Skeletal muscle satellite cell (primary cell): ENCODE measurements around the gene ALG8.
"Not testable (repeated sequence)": the region's sequence is repeated elsewhere in the genome, so short reads cannot be mapped to it uniquely, and the experiment has no call there.

ENCODE experiments used
- H3K27me3 ChIP-seq: 2 replicates; pipeline ENCODE4 v1.7.0; 2013; ENCODE audit warnings: low read length; ENCODE audit not compliant: control insufficient read depth, insufficient read depth
- H3K36me3 ChIP-seq: 2 replicates; pipeline ENCODE4 v1.7.0; 2013; ENCODE audit warnings: mild to moderate bottlenecking, control low read depth, low read length; ENCODE audit not compliant: insufficient read depth
- H3K4me1 ChIP-seq: 2 replicates; pipeline ENCODE4 v1.7.0; 2013; ENCODE audit warnings: low read length; ENCODE audit not compliant: control insufficient read depth, insufficient read depth
- H3K4me2 ChIP-seq: 2 replicates; pipeline ENCODE4 v1.7.0; 2013; ENCODE audit warnings: mild to moderate bottlenecking, low read length
- H3K4me3 ChIP-seq: 2 replicates; pipeline ENCODE4 v1.7.0; 2013; ENCODE audit warnings: low read length
- H3K9ac ChIP-seq: 2 replicates; pipeline ENCODE4 v1.7.0; 2013; ENCODE audit warnings: mild to moderate bottlenecking, low read depth, low read length, moderate library complexity
- H3K9me3 ChIP-seq: replicated peaks from 2 replicates; pipeline ENCODE4 v1.7.0; 2013; ENCODE audit warnings: mild to moderate bottlenecking, control low read depth, low read length

ALG8 gene

DNA sequence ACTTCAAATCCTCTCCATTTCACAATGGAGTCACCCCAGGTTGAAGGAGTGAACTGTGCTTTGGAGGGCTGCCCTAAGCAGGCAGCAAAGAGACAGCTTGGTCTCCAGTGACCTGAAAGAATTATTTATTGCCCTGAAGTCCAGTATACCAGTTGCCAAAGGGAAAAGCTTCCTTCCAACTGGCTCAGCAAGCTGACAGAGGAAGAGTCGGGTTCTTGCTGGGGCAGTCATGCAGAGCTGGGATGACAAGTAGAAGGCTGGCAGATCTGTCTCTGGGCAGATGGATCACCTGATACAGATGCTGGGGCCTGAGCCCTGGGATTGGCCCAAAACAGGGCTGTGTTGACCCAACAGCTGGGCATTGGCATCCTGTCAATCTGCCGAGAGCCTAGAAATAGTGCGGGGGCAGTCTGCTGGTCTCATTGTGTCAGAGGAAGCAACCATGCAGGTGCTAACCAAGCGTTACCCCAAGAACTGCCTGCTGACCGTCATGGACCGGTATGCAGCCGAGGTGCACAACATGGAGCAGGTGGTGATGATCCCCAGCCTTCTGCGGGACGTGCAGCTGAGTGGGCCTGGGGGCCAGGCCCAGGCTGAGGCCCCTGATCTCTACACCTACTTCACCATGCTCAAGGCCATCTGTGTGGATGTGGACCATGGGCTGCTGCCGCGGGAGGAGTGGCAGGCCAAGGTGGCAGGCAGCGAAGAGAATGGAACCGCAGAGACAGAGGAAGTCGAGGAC, 75.8 kb downstream of the ALG8 start, which contains the start of gene THRSP:
Gene THRSP, plus strand, starts transcription at position 422 of the 742 bp plus-strand sequence. Its CDS starts 21 bp downstream, at position 443.
- Histone ChIP-seq H3K27me3 (no peaks in the 10 kb centered on the region), H3K4me2 (no peak within 1 kb of the TSS), H3K9me3 (no peaks in the 10 kb centered on the region), H3K4me1 (peaks cover 16% of the 10 kb centered on the region), H3K9ac (no peak within 1 kb of the TSS), H3K36me3 (peaks cover 13% of the 10 kb centered on the region), H3K4me3 (no peak within 1 kb of the TSS)

DNA sequence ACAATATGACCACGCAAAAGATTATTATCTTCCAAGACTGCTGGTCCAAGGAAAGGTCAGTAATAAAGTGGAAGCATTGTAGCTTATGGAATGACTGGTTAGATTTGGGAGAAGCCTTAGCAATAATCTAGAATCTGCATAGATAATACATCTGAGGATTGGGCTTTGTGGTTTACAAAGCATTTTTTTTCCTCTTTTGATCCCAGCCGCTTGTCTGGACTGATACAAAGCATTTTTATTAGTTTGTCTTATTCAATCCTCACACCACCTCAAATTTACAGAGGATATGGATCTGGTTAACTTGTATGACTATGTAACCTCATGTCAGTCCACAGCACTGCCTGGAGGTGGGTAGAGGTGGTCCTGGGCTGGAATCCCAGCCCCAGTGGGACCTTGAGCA, 76.8 kb downstream of the ALG8 start:
- Histone ChIP-seq H3K36me3 (peaks cover 5% of the 10 kb centered on the region), H3K27me3 (no peaks in the 10 kb centered on the region), H3K4me3 (no peak overlapping the region)

DNA sequence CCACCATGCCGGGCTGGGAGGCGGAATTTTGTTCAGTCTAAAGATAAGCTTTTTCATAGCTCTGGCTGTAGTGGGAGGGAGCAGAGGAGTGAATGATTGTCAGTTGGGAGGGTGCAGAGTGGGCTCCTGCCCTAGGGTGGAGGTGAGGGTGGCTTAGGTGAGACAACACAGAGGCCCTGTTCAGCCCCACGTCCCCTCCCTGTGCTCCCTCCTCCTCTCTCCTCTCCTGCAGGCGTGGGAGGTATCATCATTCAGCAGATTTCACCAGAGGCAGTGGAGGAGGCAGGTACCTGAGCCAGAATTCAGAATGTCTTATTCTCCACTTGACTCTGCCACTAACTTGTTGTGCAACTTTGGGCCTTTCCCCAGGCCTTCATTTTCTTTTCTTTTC, 77.5 kb downstream of the ALG8 start:
- Histone ChIP-seq H3K4me1 (peaks cover 16% of the 10 kb centered on the region), H3K9me3 (no peaks in the 10 kb centered on the region)

More for the DNA sequence above, 76.8 kb downstream of the ALG8 start:
- no peaks in the 10 kb centered on the region for H3K9me3 ChIP-seq
- peaks cover 16% of the 10 kb centered on the region for H3K4me1 ChIP-seq
- H3K4me2 ChIP-seq: no peak overlapping the region
- no peak overlapping the region for H3K9ac ChIP-seq

DNA sequence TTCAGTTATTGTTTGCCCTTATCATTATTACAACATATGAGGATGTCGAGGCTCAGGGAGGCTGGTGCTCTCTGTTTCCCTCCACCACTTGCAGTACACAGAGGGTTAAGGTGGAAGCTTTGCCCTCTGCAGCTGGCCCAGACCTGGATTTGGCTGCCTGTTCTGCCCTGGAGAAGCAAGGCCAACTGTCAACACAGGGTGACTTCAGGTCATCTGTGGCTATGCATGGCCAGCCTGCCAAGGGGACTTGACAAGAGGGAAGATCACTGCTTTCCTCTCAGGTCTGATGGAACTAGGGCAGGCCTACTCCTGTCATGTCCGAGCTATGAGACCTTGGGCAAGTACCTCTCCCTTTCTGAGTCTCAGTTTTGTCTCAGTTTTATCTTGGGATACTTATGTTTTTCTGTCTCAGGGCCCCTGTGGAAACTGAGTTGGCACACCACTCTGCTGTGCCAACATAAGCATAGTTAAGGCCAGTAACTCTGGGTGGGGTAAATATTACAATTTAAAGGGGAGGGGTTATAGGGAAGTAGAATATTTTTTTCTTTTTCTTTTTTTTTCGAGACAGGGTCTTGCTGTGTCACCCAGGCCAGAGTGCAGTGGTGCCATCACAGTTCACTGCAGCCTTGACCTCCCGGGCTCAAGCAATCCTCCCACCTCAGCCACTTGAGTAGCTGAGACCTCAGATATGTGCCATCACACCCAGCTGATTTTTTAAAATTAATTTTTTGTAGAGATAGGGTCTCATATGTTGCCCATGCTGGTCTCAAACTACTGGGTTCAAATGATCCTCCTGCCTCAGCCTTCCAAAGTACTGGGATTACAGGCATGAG, 78.1 kb downstream of the ALG8 start:
- Histone ChIP-seq H3K9ac (no peak overlapping the region), H3K9me3 (no peaks in the 10 kb centered on the region), H3K4me2 (peak overlapping the region; percentile 46), H3K4me1 (peaks cover 16% of the 10 kb centered on the region), H3K27me3 (no peaks in the 10 kb centered on the region), H3K4me3 (no peak overlapping the region), H3K36me3 (no peaks in the 10 kb centered on the region)

More for the DNA sequence above, 77.5 kb downstream of the ALG8 start:
- H3K9ac ChIP-seq: no peak overlapping the region
- no peak overlapping the region for H3K4me3 ChIP-seq
- H3K36me3 ChIP-seq: no peaks in the 10 kb centered on the region
- no peak overlapping the region for H3K4me2 ChIP-seq
- no peaks in the 10 kb centered on the region for H3K27me3 ChIP-seq

DNA sequence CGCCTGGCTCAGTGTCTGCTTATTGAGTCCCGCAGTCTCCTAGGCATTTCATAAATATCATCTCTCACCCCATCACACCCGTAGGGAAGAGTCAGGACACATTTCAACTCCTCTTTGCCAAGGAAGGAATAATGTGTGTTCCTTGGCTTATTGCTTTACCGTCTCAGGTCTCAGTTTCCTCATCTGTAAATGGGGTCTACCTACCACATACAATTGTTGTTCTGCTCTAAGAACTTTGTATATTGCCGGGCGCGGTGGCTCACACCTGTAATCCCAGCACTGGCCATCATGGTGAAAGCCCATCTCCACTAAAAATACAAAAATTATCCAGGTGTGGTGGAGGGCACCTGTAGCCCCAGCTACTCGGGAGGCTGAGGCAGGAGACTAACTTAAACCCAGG, 78.9 kb downstream of the ALG8 start:
- H3K4me1 ChIP-seq: peaks cover 16% of the 10 kb centered on the region
- H3K4me3 ChIP-seq: no peak overlapping the region
- no peak overlapping the region for H3K9ac ChIP-seq
- no peaks in the 10 kb centered on the region for H3K9me3 ChIP-seq
- H3K4me2 ChIP-seq: no peak overlapping the region
- H3K27me3 ChIP-seq: no peaks in the 10 kb centered on the region
- no peaks in the 10 kb centered on the region for H3K36me3 ChIP-seq

DNA sequence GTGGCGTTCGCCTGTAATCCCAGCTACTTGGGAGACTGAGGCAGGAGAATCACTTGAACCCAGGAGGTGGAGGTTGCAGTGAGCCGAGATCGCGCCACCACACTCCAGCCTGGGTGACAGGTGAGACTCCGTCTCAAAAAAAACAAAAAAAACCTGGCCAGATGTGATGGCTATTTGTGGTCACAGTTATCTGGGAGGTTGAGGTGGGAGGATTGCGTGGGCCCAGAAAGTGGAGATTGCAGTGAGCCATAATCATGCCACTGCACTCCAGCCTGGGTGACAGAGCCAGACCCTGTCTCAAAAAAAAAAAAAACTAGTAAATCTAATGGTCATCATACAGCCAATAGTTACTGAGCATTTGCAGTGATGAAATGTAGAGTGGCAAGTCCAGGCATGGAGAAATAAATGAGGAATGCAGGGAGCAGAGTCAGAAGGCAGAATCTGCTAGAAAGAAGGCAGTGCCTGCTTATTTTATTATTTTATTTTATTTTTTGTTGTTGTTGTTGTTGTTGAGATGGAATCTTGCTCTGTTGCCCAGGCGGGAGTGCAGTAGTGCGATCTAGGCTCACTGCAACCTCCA, 79.6 kb downstream of the ALG8 start:
- H3K9ac ChIP-seq, H3K9me3 ChIP-seq, H3K4me2 ChIP-seq, H3K36me3 ChIP-seq, H3K27me3 ChIP-seq, H3K4me3 ChIP-seq: not testable (repeated sequence)
- H3K4me1 ChIP-seq: peaks cover 16% of the 10 kb centered on the region

DNA sequence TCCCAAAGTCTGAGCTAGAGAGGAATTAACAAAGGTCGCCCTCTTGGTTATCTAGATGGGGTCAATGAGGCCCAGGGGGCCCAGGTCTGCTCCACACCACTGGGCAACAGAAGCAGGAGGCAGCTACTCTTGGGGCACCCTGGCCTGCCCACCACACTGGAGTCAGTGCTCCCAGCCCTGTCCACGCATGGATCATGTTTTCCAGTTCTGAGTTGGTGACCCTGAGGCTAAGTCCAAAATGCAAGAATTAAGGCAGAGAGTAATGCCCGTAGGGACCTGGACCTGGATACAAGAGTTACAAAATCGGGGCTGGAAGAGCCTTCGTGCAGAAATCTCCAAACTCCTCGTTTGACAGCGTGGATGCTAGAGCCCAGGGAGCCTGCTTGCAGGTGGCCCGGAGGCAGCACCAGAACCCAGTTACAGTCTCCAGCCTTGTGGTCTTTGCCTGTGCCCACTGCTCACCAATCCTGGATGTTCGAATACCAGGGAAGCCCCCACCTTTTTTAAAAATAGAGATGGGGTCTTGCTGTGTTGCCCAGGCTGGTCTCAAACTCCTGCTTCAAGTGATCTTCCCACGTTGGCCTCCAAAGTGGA, 81.9 kb downstream of the ALG8 start:
- Histone ChIP-seq H3K4me2 (no peak overlapping the region), H3K4me1 (peaks cover 16% of the 10 kb centered on the region), H3K9me3 (no peaks in the 10 kb centered on the region), H3K4me3 (no peak overlapping the region), H3K27me3 (no peaks in the 10 kb centered on the region), H3K9ac (no peak overlapping the region), H3K36me3 (no peaks in the 10 kb centered on the region)

DNA sequence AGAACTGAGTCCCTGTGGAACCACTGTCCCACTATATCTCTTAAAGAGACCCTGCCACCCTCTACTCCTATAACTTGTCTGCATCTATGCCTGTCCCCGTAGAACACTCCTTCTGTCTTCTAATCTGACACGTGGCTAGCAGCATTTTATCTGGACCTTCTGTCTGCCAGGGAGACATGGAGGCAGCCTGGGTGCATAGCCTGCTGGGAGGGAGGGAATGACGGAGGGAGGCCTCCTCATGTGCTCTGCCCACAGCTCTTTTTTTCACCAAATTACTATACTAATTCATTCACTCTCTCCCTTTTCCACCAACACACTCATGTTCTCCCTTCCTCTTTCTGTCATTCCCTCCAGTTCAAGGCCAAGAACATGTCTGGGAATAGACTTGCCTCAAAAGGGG, 83.3 kb downstream of the ALG8 start:
- Histone ChIP-seq H3K27me3 (no peaks in the 10 kb centered on the region), H3K4me1 (peaks cover 15% of the 10 kb centered on the region), H3K4me2 (no peak overlapping the region), H3K36me3 (no peaks in the 10 kb centered on the region), H3K4me3 (no peak overlapping the region), H3K9me3 (no peaks in the 10 kb centered on the region), H3K9ac (no peak overlapping the region)

DNA sequence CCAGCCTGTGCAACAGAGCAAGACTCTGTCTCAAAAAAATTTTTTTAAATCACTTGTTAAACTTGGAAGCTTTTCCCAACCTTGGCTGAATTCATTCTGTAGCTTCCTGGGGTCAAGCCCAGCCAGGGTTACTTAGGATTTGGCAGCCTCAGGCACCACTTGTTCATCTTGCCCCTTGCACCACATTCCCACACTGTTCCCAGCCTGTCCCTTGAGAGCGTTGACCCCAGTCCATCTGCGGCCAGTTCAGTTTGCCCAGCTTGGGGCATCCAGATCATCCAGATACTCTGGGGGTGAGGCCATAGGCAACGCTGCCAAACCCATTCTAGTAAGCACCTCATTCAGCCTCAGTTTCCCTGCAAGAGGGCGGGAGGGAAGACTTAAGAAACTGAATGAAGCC, 84.5 kb downstream of the ALG8 start:
- Histone ChIP-seq H3K4me1 (peaks cover 14% of the 10 kb centered on the region), H3K4me3 (no peak overlapping the region), H3K9me3 (no peaks in the 10 kb centered on the region), H3K36me3 (no peaks in the 10 kb centered on the region), H3K9ac (no peak overlapping the region), H3K27me3 (no peaks in the 10 kb centered on the region), H3K4me2 (no peak overlapping the region)

DNA sequence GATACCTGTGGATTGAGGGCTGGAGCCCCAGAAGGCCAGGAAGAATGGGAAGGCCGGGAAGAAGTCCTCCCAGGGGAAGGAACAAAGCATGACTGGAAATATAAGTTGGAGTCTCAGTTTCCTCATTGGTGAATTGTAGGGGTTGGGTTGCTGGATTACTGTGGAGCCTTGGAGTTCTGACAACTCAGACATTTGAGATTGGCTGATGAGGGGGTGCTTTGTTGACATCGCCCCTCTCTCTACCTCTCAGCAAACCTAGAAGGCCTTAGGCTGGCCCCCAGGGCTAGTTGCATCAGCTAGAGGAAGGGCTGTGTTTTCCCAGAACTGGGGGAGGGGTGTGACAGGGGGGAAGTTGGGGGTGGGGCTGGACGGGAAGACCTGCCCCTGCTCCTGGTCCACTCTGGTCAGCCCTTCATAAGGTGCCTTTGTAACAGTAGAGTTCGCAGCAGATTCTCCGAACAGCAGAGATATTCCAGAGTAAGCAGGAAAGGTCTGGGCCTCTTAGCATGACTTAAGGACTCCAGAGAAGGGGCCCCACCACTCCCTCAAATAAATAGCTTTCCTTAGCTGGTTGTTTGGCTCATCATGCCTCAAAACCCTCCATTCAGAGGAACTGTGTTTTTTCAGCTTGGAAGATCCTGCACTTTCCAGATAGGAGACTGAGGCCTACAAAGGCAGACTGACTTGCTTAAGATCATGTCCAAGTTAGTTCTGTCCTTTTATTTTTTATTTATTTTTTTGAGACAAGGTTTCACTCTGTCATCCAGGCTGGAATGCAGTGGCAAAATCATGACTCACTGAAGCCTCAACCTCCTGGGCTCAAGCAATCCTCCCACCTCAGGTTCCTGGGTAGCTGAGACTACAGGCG, 88.2 kb downstream of the ALG8 start:
- Histone ChIP-seq H3K27me3 (no peaks in the 10 kb centered on the region), H3K4me3 (no peak overlapping the region), H3K4me1 (peaks cover 17% of the 10 kb centered on the region), H3K9ac (peak overlapping the region; percentile 29), H3K9me3 (no peaks in the 10 kb centered on the region), H3K36me3 (no peaks in the 10 kb centered on the region), H3K4me2 (no peak overlapping the region)
